ENCODE data around the gene TMEM179.

GRCh38 chr14:104641753-104642539 lies 37.4 kb upstream of the TMEM179 start:
- TF ChIP-seq EP300 (IDR thresholded peaks at IDR 0.05) = no peak
- no peak for TF ChIP-seq CTCF (IDR thresholded peaks at IDR 0.05)
- TF ChIP-seq POLR2A (IDR thresholded peaks at IDR 0.05) = no peak
- no peak for TF ChIP-seq POLR2AphosphoS5 (IDR thresholded peaks at IDR 0.05)

Measured in upper lobe of left lung (tissue), 4 donors.